Sciatic nerve (tissue), 2 donors: ENCODE results near the gene PIGZ. TPM values are rescaled to one million over a fixed set of nuclear protein-coding genes. Genes with fewer than 3 reads are reported as not detected.
A peak's percentile ranks its signal among the peaks of the same experiment; 100 is the strongest.
"Not testable (repeated sequence)": the region's sequence is repeated elsewhere in the genome, so short reads cannot be mapped to it uniquely, and the experiment has no call there.

Source experiments
- ATAC-seq: fragments of 200-7000 bp; cut with Tn5 transposase; one replicate; pipeline ENCODE4 v1.9.1; 2020; ENCODE audit warnings: mild to moderate bottlenecking, moderate library complexity
- DNase-seq: peaks from one replicate; pipeline ENCODE4 v3.0.0-alpha.2; 2020; ENCODE audit warnings: low spot score
- intact Hi-C: fragments of 100-400 bp; cut with DNase I; formaldehyde crosslinking; loops from one replicate; pipeline ENCODE4 v1.14.2; 2022
- total RNA-seq: library from RNA; stranded (reverse); fragmentation: NEBNext Ultra II Directional; extraction: Animal tissue kit (Norgen Biotek cat#: 25700); gene quantifications from one replicate; pipeline ENCODE4 v1.2.1, GENCODE V29; 2021
- donor health status: DM: no; HTN: no; CAD: no.
- donor health status: DM: no; HTN: no; CAD: no.

The PIGZ gene
- total RNA-seq, 1 donor from 2014 or later: 5.4 TPM

DNA sequence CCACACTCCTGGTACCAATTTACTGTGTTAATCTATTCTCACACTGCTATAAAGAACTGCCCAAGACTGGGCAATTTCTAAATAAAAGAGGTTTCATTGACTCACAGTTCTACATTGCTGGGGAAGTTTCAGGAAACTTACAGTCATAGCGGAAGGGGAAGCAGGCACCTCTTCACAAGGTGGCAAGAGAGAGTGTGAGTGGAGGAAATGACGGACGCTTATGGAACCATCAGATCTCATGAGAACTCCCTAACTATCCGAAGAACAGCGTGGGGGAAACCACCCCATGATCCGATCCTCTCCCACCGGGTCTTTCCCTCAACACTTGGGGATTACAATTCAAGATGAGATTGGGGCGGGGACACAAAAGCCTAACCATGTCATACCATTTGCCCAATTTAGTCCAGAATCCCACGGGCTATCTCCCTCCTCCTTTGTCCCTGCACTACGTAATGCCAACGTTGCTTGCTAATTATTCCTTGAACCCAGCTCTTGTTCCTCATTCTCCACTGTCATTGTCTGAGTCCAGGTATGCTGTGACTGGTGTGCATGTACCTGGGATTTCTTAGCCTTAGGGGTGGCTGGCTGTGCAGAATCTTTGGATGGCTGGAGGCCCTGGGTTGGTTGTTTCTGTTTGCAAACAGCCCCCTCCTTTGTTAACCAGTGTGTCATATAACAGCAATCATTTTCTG, 3.4 kb downstream of the PIGZ start:
- ATAC-seq (no peak), DNase-seq (peak; percentile 28)
- intact Hi-C loops: no loop called here

- intact Hi-C loops: no loop called here
- ATAC-seq (no peak), DNase-seq (no peak)
Measured at GRCh38 chr3:196963631-196963953, 5.0 kb downstream of the PIGZ start.

DNA sequence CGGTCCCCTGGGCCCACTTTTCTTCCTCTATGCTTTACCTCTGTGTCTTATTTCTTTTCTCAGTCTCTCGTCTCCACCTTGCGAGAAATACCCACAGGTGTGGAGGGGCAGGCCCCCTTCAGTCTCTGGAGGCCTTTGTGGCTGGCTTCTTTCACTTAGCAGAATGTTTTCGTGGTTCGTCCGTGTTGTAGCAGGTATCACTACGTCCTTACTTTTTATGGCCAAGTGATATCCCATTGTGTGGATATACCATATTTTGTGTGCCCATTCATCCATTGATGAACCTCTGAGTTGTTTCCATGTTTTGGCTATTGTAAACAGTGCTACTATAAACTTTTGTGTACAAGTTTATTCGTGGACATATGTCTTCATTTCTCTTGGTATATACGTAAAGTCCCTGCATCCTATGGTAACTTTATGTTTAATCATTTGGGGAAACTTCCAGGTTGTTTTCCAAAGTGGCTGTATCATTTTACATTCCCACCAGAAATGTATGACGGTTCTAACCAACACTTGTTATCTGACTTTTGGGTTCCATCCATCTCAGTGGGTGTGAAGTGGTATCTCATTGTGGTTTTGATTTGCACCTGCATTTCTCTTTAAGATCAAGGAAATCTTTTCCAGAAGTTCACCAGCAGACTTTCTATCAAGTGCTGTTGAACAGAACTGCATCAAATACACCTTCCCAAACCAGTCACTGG, 5.6 kb downstream of the PIGZ start:
- ATAC-seq (no peak), DNase-seq (no peak)
- intact Hi-C loops: no loop called here

- no peak for ATAC-seq
- no peak for DNase-seq
- intact Hi-C loops: no loop called here
Measured at GRCh38 chr3:196962108-196962929, 6.3 kb downstream of the PIGZ start.

- no peak for DNase-seq
- ATAC-seq: no peak
- intact Hi-C loops: no loop called here
Measured at GRCh38 chr3:196954832-196955231, 13.8 kb downstream of the PIGZ start.

GRCh38 chr3:196951371-196951770, 17.3 kb downstream of the PIGZ start:
- DNase-seq (no peak), ATAC-seq (no peak)
- intact Hi-C loops: no loop called here

DNA sequence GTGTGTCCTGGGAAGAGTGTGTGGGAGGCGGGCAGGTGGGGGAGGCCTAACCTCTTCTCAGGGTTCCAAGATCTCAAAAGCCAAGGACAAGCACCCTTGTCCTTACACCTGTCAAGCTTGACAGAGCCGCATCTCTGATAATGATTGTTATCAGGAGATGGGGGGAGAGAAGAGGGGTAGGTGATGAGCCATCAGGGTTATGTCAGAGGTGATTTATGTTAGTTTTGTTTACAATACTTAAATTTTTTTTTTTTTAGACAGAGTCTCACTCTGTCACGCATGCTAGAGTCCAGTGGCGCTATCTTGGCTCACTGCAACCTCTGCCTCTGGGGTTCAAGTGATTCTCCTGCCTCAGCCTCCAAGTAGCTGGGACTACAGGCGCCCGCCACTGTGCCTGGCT, 18.9 kb downstream of the PIGZ start:
- intact Hi-C loops: no loop called here
- ATAC-seq: no peak
- no peak for DNase-seq

DNA sequence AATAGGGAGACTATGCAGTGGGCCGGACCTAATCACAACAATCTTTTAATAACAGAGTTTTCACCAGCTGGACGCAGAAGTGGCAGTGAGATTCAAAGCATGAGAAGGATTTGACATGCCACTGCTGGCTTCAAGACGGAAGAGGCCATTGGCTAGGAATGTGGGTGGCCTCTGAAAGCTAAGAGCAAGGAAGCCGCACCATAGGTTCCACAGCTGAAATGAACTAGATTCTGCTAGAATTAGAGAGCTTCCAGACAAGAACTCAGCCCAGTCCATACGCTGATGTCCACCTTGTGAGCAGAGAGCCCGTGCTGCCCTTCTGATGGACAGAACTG, 19.4 kb downstream of the PIGZ start:
- intact Hi-C loops: no loop called here
- ATAC-seq (no peak), DNase-seq (no peak)

GRCh38 chr3:196948442-196949284, 20.0 kb downstream of the PIGZ start:
- peak; percentile 25 for ATAC-seq
- DNase-seq: no peak
- intact Hi-C loops: no loop called here

GRCh38 chr3:196947860-196948441, 20.7 kb downstream of the PIGZ start:
- intact Hi-C loops: no loop called here
- DNase-seq (no peak), ATAC-seq (peak; percentile 17)

DNA sequence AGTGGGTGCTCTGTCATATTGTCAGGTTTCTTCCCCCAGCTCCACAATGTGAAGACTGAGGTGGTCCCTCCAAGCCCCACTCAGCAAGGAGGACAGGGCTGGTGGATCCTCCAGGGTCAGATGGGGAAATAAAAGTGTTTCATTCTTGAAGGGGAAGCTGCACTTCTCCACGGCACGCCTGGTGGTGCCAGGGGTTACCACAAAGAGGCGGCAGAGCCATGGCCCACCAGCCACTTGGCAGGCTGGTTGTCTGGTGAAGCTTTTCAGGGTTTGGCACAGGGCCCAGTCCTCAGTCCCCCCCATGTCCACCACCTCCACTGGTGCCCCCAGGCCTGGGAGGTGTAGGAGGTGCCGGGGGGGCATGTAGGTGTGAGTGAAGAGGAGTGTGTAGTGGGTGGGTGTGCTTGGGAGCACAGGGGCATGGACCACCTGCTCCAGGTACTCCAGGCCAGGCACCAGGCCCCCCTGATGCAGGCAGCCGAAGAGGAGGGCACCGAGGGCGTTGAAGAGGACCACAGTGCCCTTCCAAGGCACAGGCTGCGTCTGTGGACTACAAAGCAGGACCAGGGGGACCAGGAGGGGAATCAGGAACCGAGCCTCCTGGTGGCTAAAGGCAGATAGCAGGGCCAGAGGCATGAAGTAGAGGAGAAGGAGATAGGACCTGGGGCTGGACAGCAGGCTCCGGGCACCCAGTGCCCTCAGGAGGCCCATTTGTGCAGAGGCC, 21.3 kb downstream of the PIGZ start:
- DNase-seq (no peak), ATAC-seq (no peak)
- intact Hi-C loops: no loop called here

GRCh38 chr3:196944037-196944790, 24.4 kb downstream of the PIGZ start:
- intact Hi-C loops, DNase-seq, ATAC-seq: not testable (repeated sequence)

DNA sequence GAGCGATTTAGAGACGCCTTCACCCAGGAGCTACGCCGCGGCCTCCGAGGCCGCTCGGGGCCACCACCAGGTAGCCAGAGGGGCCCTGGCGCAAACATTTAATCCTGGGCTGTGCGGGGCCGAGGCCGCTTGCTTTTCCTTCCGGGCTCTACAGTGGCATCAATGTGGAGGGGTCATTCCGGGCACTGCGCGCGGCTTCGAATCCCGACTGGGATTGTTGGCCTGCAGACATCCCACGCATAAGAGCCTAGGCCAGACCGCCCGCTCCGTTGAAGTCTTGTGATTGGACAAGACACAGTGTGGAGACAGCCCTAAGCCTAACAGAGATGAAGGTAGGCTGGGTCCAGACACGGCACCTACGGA, 25.7 kb downstream of the PIGZ start:
- DNase-seq (no peak), ATAC-seq (no peak)
- intact Hi-C loops: no loop called here

DNA sequence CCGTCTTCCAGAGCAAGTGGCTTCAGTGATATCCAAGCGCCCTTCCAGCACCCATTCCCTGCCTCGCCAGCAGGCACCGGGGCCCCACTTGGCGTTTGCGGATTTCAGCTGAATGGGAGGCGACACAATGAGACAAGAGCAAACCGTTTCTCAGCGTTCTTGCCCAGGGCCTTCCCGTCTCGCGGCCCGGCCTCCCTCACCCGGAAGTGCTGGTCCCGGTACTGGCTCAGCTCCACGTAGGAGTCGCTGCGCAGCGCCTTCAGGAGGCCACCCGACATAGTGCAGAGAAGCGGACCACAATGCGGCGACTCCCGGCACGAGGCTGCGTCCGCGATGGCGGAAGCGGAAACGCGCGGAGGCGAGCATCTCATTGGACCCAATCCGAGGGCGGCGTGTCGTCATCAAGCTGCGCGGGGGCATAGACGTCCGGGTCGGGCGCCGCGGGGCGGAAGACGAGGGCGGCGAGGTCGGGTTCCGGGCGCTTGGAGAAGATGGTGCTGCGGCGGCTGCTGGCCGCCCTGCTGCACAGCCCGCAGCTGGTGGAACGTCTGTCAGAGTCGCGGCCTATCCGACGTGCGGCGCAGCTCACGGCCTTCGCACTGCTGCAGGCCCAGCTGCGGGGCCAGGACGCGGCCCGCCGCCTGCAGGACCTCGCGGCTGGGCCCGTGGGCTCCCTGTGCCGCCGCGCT, 26.3 kb downstream of the PIGZ start, which contains the start of gene NCBP2:
TSS of gene NCBP2 (minus strand) at position 303 of the 689 bp plus-strand sequence. CDS start at position 278, 25 bp downstream.
- intact Hi-C loops: no loop called here
- ATAC-seq (peak; percentile 98), DNase-seq (peak; percentile 100)

- ATAC-seq: peak; percentile 66
- peak; percentile 68 for DNase-seq
- intact Hi-C loops: no loop called here
Measured at GRCh38 chr3:196941729-196942225, 26.9 kb downstream of the PIGZ start.

DNA sequence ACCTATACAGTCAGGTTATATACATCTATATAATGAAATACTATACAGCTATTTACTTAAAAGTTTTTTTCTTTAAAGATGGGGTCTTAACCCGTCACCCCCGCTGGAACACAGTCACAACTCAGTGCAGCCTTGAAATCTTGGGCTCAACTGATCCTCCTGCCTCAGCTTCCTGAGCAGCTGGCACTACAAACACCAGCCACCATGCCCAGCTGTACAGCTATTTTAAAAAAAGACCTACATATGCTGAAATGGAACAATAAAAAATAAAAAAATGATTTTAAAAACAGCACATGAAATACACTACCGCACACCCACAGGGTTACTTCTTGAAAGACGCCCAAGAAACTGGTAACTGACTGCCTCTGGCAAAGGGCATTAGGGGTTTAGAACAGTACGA, 30.1 kb downstream of the PIGZ start:
- ATAC-seq: no peak
- intact Hi-C loops: no loop called here

GRCh38 chr3:196938124-196938523, 30.5 kb downstream of the PIGZ start:
- DNase-seq (no peak), ATAC-seq (no peak)
- intact Hi-C loops: no loop called here

More for the DNA sequence above, 30.1 kb downstream of the PIGZ start:
- no peak for DNase-seq
